WI38 (cell line): ENCODE data around the gene MYOM3.

Experiments
- H3K4me3 ChIP-seq: 2 replicates; pipeline ENCODE4 v1.5.1; 2011; ENCODE audit warnings: low read depth, mild to moderate bottlenecking, control low read depth, low read length
- CTCF ChIP-seq: IDR thresholded peaks from 2 replicates; pipeline ENCODE4 v1.5.1; 2012; ENCODE audit warnings: low read depth, mild to moderate bottlenecking, control low read depth, low read length

Gene MYOM3

GRCh38 chr1:24105368-24106160 lies 6.4 kb downstream of the MYOM3 start:
- no peak for TF ChIP-seq CTCF
- no peak overlapping the region for H3K4me3 ChIP-seq

- TF ChIP-seq CTCF, result no peak
- no peak overlapping the region for H3K4me3 ChIP-seq
Observed at GRCh38 chr1:24104854-24105253, 7.1 kb downstream of the MYOM3 start.

GRCh38 chr1:24103879-24104278 lies 8.1 kb downstream of the MYOM3 start:
- TF ChIP-seq CTCF, result no peak
- H3K4me3 ChIP-seq, result no peak overlapping the region

- no peak for TF ChIP-seq CTCF
- H3K4me3 ChIP-seq, result no peak overlapping the region
Observed at GRCh38 chr1:24103408-24103807, 8.5 kb downstream of the MYOM3 start.

GRCh38 chr1:24102961-24103360 lies 9.0 kb downstream of the MYOM3 start:
- TF ChIP-seq CTCF, result no peak
- no peak overlapping the region for H3K4me3 ChIP-seq

GRCh38 chr1:24101796-24102586 lies 9.9 kb downstream of the MYOM3 start:
- no peak overlapping the region for H3K4me3 ChIP-seq
- no peak for TF ChIP-seq CTCF
